Cardiac fibroblast (primary cell): ENCODE measurements around the gene PCGF3.
A peak's percentile ranks its signal among the peaks of the same experiment; 100 is the strongest.
"Not testable (repeated sequence)": the region's sequence is repeated elsewhere in the genome, so short reads cannot be mapped to it uniquely, and the experiment has no call there.

ENCODE experiments used
- DNase-seq, 2 donors: peaks; one replicate each; pipeline versions ENCODE4 v3.0.0 to v3.0.0-alpha.2; 2010; ENCODE audit warnings: low read depth in 2 of 2
- H3K4me3 ChIP-seq, 2 donors: replicated peaks in 1 of 2; 1 replicate in 1 of 2; 2 replicates in 1 of 2; pipeline ENCODE4 v1.5.1; 2011; ENCODE audit warnings: low read depth in 2 of 2, low read length in 2 of 2, mild to moderate bottlenecking in 2 of 2, moderate library complexity in 1 of 2
- CTCF ChIP-seq: IDR thresholded peaks from one replicate; pipeline ENCODE4 v1.5.1; 2011; ENCODE audit warnings: low read depth, mild to moderate bottlenecking, low read length, inconsistent platforms

PCGF3 gene

GRCh38 chr4:727576-727975 lies 21.9 kb downstream of the PCGF3 start:
- no peak for TF ChIP-seq CTCF
- H3K4me3 ChIP-seq: no peak overlapping the region
- peak in 1 of 2 donors; percentile 40 for DNase-seq

GRCh38 chr4:729336-730315 lies 24.0 kb downstream of the PCGF3 start:
- H3K4me3 ChIP-seq: no peak overlapping the region
- no peak for TF ChIP-seq CTCF
- DNase-seq: no peak

- no peak for TF ChIP-seq CTCF
- DNase-seq: no peak
- no peak overlapping the region for H3K4me3 ChIP-seq
Observed at GRCh38 chr4:730511-730910, 24.9 kb downstream of the PCGF3 start.

- H3K4me3 ChIP-seq, DNase-seq: not testable (repeated sequence)
Observed at GRCh38 chr4:730946-731904, 25.6 kb downstream of the PCGF3 start.

- DNase-seq, H3K4me3 ChIP-seq: not testable (repeated sequence)
Observed at GRCh38 chr4:731954-732353, 26.3 kb downstream of the PCGF3 start.

GRCh38 chr4:732486-732885 lies 26.9 kb downstream of the PCGF3 start:
- no peak overlapping the region for H3K4me3 ChIP-seq
- no peak for DNase-seq
- TF ChIP-seq CTCF: no peak

GRCh38 chr4:732911-733630 lies 27.4 kb downstream of the PCGF3 start:
- no peak for DNase-seq
- TF ChIP-seq CTCF: no peak
- no peak overlapping the region for H3K4me3 ChIP-seq
